ENCODE results near the gene ZNF71.

The ZNF71 gene

DNA sequence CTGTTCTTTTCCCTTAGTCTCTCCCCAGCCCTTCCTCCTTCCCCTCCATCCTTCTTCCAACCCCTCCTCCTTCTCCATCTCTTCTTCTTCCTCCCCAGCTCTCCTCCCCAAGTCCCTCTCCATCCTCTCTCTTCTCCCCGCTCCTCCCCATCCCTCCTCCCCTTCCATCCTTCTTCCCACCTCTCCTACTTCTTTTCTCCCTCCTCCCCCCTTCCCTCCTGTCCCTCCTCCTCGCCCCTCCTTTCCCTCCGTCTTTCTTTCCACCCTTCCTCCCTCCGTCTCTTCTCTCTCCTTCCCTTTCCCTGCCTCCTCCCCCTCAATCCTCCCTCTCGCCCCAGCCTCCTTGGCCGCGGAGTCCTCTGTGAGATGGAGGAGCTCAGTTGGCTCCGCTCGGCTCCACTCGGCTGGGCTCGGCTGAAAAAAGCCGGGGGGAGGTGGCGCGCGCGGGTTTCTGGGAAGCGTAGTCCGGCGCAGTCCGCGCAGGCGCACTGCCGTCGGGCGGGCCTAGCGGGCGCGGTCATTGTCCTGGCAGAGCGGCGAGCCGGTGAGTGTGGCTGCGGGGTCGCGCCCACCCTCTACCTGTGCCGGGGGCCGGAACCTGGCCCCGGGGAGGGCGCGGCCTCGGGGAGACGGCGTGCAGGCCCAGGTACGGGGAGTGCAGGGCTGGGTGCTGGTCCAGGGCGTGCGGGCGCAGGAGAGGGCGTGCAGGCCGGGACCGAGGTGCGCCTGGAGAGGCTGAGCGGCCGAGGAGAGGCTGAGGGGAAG is at the start of gene ZNF71:
Gene ZNF71 (plus strand): TSS at position 520 of the 765 bp plus-strand sequence. CDS start 6,257 bp downstream, outside the sequence.
- peak; percentile 73 for DNase-seq

DNA sequence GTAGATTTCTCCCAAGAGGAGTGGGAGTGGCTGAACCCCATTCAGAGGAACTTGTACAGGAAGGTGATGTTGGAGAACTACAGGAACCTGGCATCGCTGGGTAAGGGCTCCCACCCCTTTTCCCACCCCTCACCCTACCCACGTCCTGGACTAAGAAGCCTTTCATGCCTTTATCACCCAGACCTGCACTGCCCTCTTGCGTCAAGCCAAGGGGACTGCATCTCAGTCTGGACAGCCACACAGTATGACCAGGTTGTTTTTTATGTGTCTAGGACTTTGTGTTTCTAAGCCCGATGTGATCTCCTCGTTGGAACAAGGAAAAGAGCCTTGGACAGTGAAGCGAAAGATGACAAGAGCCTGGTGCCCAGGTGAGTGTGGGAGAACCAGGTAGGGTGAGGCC is 47.6 kb upstream of the ZNF71 start:
- DNase-seq, result no peak

DNA sequence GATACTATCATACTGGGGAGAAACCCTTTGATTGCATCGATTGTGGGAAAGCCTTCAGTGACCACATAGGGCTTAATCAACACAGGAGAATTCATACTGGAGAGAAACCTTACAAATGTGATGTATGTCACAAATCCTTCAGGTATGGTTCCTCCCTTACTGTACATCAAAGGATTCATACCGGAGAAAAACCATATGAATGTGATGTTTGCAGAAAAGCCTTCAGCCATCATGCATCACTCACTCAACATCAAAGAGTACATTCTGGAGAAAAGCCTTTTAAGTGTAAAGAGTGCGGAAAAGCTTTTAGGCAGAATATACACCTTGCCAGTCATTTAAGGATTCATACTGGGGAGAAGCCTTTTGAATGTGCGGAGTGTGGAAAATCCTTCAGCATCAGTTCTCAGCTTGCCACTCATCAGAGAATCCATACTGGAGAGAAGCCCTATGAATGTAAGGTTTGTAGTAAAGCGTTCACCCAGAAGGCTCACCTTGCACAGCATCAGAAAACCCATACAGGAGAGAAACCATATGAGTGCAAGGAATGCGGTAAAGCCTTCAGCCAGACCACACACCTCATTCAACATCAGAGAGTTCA is 40.7 kb upstream of the ZNF71 start:
- no peak for DNase-seq

DNA sequence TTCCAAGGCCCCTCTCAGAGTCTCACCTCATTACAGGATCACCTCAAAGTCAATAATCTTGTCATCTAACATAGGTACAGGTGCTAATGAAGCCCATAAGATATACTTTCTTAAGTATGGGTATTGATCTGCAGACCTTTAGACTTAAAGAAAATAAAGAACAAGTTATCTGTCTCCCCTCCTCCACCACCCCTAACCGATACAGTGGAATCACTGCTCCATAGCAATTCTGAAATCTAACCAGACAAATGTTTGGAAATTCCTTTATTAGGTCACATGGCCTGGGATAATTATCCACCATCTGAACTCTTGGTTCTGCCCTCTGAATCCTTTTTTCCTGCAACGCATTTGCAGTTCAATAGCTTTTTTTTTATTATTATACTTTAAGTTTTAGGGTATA is 32.3 kb upstream of the ZNF71 start:
- DNase-seq, result no peak

DNA sequence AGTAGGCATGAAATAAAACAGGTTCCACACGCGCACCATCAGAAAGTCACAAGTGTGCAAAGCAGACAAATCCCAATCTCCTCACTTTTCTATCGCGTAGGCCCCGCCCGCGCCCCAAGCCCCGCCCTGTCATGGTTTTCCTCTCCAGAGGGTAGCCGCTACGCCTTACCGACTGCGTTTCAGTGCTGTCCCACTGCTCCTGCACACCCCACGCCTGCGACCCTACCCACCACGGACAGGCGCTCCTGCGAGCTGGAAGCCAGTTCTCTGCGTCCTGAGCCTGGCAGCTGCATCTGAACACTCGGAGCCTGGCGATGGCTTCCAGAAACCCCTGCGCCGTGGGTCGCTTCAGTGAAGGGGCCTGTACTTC is 28.2 kb upstream of the ZNF71 start:
- no peak for DNase-seq

DNA sequence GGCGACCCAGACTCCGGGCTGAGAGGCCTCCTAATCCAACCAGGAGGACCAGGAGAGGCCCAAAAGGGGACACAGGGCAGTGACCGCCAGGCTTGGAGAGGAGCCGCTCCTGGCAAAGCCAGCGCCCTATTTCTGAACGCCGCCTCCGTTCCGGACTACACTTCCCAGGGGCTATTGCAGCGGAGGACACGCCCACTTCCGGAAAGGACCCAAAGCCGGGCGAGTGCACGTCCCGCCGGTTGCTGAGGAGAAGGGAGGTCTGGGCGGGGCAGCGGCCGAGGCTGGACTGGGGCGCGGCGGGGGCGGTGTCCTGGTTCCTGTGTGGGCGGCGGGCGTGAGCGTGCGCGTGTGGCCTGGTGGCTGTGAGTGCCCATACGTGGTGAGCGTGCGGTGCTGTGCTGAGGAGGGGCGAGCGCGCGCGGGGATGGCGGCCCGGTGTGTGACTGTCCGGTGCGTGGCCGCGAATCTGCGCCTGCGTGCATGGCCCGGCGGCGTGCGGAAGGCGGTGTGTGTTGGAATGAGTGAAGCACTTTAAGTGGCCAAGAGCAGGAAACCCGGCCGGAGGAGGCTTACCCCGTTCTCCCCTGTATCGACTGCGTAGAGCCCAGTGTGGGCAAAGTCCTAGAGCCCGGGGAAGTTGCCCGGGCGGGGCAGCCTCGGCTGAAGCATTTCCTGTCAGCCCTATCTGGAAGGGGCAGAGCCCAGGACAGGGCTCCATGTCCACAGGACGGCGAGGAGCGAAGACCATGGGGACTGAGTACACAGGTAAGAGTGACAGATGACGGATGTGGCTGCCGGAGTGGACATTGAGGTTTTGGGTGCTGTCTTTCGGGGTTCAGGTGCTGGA is 27.6 kb upstream of the ZNF71 start, which contains the start of gene ZNF470:
Gene ZNF470 (plus strand): TSS at position 195 of the 847 bp plus-strand sequence. CDS start 2,844 bp downstream, outside the sequence.
- peak; percentile 51 for DNase-seq

DNA sequence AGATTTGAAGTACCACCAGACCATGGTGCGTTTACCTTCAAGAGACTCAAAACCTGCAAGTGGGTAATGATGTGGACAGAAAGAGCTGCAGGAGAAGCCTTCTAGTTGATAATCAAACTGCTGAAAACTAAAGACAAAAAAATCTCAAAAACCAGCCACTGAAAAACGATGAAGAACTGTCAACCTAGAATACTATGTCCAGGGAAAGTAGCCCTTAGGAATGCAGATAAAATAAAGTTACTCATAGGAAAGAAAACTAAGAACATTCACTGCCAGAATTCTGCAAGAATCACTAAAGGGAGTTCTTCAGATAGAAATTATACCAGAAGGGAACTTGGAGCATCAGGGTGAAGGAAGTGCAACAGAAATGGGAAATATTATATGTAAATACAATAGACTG is 22.5 kb upstream of the ZNF71 start:
- no peak for DNase-seq

DNA sequence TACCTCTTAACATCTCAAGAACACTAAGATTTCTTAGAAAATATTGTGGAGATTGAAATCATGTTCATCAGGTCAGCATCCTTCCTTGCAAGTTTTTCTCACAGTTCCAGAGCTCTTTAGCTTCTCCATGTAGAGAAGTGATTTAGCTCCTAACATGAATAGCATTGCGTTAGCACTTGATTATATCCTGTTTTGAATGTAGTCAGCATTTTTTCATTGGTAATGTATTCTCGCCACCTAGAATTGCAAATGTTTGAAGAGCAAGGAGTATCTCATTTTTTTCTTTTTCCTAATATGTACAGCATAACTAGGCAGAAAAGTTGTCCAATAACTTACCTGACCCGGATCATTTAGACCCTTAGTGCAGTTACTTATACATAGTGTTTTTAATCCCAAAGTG is 21.2 kb upstream of the ZNF71 start:
- no peak for DNase-seq

DNA sequence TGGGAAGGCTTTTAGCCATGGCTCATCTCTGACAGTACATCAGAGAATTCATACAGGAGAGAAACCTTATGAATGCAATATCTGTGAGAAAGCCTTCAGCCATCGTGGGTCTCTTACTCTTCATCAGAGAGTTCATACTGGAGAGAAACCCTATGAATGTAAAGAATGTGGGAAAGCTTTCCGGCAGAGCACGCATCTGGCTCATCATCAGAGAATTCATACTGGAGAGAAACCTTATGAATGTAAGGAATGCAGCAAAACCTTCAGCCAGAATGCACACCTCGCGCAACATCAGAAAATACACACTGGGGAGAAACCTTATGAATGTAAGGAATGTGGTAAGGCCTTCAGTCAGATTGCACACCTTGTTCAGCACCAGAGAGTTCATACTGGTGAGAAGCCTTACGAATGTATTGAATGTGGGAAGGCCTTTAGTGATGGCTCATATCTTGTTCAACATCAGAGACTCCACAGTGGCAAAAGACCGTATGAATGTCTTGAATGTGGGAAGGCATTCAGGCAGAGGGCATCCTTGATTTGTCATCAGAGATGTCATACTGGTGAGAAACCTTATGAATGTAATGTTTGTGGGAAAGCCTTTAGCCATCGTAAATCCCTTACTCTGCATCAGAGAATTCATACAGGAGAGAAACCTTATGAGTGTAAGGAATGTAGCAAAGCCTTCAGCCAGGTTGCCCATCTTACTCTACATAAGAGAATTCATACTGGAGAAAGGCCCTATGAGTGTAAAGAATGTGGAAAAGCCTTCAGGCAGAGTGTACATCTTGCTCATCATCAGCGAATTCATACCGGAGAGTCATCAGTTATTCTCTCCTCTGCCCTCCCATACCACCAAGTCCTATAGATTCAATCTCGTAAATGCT is 17.1 kb upstream of the ZNF71 start:
- DNase-seq, result no peak

DNA sequence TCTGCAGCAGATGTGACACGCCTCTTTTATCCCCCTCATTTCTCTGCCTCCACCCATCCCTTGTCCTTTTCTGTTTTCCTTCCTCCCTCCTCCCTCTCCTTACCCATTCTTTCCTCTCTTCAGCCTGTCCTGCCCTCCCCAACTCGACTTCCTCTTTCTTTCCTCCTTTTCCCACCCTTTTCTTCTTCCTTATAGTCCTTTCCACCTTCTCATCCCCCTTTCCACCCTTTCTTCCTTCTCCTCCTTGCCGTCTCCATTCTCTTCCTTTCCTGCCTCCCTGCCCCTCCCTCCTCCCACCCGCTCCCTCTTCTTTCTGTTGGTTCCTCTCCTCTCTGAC is 688 bp upstream of the ZNF71 start:
- no peak for DNase-seq

DNA sequence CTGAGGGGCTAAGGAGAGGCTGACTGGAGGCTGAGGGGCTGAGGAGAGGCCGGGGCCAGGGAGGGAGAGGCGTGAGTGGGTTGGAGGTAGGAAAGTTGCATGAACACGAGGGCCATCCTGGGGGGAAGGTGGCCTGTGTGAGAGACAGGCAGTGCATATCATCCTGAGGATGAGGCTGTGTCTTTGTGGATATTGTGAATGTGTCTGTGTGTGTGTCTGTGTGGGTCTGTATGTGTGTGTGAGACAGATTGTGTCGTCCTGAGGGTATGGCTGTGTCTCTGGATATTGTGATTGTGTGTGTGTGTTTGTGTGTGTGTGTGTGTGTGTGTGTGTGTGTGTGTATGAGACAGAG is 422 bp downstream of the ZNF71 start:
- DNase-seq, result no peak

DNA sequence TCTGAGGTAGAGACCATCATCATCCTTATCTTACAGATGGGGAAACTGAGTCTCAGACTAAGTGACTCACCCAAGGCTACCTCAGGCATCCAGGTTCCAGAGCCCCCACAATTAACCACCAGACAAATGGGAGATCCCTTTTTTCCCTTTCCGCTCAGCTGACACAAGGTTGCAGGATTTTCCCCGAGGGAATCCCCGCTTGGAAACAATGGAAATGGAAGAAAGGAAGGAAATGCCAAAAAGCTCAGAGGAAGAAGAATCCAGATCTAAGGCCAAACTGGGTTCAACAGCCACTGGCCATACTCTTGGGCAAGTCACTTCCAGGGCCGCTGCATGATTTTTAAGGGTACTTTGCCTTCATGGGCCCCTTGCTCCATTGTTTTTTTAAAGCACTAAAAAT is 1.6 kb downstream of the ZNF71 start:
- no peak for DNase-seq

DNA sequence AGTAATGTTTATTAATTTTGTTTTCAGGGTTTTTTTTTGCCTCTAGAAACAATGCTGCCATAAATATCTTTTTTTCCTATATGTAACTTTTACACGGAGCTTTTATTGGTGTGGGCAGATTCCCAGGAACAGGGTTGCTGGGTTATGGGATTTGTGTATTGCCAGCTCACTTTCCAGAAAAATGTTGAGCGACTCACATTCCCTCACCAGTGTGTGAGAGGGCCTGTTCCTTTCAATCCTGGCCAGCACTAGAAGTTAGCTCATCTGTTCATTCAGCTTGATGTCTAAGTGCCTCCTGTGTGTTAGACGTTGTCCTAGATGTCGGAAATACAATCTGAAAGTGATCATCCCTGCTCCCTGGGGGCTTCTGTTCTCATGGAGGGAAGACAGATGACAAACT is 2.6 kb downstream of the ZNF71 start:
- DNase-seq, result no peak

DNA sequence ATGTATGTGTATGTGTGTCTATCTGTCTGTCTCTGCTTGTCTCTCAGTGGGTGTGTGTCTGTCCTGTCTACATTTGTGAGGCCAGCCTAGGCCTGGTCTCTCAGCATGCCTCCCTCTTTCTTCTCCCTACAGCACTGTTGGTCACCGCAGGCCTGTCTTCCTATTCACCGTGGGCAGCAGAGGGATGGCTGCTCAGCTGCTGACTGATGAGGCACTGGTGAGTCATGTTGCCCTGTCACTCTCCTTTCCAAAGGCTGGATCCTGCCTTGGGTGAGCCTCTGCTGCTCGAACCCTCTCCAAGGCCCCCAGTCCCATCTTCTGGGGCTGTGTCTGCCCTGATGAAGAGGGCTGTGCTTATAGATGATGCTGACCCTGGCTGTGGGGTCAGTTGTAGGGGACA is 6.3 kb downstream of the ZNF71 start:
- DNase-seq, result no peak

DNA sequence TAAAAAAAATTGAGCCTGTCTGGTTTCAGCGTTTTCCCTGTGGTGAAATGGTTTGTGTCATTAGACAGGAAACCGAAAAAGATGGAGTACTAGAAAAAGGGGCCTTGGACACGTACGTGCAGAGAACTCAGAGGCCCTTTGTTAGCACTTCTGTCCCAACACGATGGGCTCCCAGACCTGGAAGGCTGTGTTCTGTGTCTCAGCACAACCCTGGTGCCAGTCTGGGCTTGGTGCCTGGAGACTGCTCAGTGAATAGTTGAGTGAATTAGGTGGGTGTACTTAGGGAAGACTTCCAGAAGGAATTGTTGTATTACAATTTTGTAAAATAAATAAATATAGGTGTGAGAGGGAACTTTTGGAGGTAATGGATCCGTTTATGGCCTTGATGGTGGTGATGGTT is 8.7 kb downstream of the ZNF71 start:
- DNase-seq, result no peak

DNA sequence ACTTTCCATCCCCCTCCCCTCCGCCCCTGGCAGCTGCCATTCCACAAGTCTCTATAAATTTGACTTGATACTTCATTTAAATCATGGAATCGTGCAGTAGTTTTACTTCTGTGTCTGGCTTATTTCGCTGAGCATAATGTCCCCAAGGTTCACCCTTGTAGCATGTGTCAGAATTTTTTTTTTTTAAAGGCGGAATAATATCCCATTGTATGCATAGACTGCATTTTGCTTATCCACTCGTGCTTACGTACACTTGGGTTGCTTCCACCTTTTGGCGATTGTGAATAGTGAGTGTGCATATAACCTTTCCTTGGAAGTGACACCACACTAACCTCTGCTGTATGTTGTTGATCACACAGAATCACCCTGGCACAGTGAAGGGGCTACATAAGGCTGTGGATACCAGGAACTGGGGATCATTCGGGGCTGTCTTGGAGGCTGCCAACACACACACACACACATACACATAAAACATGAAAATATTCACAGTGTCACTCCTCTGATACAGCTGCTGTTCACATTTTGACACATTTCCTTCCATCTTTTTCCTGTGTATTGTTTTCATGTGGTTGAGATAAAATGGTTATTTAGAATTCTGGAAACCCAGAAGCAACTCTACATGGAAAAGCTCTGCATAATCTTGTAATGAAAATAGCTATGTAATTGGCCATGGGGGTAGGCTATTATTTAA is 13.3 kb downstream of the ZNF71 start:
- DNase-seq, result no peak

DNA sequence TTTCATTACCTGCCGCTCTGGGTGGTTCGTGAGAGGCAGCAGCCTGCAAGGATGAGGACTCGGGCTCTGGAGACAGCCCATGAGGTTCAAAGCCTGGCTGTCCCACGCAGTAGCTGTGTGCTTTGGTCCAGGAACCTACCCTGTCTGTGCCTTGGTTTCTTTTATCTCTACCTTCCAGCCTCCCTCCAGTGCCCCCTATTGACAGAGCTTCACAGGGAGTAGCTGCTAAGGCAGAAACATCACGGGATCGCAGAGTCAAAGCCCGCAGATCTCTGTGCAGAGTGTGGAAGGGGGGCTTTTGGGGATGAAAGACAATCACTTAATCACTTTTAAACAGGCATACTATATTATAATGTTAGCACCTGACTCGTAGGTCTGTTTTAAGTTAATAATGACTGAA is 16.2 kb downstream of the ZNF71 start:
- no peak for DNase-seq

DNA sequence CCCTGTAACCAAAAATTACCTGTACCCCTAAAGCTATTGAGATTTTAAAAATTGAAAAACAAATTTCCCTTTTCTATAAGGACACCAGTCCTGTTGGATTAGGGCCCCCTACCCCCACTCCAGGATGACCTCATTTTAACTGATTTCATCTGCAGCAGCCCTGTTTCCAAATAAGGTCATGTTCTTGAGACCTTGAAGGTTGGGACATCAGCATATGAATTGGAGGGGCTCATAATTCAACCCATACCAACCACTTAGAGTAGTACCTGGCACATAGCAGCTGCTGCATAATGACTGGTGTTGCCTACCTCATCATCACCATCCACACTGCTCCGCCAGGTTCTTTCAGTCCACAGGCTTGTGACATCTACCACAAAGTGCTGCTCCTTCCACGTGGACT is 17.6 kb downstream of the ZNF71 start:
- DNase-seq, result no peak

DNA sequence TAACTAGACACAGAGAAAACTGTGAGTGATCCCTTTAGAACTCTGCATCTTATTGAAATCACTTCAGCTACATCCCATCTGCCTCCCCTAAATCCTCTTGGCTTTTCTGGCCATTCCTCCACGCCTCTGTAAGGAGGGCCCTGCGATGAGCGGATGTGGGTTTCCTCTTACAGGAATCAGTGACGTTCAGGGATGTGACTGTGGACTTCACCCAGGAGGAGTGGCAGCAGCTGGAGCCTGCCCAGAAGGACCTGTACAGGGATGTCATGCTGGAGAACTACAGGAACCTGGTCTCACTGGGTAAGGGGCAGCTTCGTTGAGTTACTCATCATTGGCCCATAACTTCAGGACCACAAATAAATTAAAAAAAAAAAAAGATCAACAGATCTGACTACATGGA is 18.5 kb downstream of the ZNF71 start:
- DNase-seq, result no peak

DNA sequence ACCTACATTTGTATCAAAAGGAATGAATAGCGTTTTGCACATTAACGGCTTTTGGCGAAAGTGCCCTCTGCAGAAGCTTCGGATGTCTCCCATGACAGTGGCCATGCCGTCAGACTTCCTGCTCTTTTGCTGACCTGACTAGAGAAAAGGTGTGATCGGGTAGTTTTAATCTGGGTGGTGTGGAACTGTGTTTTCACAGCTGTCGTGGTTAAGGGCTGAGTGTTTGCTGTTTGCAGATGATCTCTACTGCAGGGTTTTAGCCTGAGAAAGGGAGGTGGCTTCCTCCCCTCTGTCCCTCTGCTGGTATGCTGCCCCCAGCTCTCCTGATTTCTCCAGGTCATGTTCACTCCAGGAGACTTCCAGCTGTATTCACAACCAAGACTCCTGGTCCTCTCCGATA is 22.4 kb downstream of the ZNF71 start:
- no peak for DNase-seq

DNA sequence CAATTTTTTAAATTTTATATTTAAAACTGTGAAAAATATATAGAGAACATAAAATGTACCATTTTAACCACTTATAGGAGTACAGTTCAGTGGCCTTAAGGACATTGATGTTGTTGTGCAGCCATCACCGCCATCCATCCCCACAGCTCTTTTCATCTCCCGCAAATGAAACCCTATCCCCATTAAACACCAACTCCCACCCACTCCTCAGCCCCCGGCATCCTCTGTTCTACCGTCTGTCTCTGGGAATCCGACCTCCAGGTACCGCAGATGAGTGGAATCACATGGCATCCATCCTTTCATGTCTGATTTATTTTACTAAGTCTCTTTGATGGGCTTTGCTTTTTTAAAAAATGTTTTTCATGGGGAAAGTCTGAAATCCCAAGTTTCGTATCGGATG is 24.0 kb downstream of the ZNF71 start:
- no peak for DNase-seq

DNA sequence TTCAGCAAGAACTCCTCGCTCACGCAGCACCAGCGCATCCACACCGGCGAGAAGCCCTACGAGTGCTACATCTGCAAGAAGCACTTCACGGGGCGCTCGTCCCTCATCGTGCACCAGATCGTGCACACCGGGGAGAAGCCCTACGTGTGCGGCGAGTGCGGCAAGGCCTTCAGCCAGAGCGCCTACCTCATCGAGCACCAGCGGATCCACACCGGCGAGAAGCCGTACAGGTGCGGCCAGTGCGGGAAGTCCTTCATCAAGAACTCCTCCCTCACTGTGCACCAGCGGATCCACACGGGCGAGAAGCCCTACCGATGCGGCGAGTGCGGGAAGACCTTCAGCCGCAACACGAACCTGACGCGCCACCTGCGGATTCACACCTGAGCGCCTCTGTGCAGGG is 27.3 kb downstream of the ZNF71 start:
- no peak for DNase-seq

DNA sequence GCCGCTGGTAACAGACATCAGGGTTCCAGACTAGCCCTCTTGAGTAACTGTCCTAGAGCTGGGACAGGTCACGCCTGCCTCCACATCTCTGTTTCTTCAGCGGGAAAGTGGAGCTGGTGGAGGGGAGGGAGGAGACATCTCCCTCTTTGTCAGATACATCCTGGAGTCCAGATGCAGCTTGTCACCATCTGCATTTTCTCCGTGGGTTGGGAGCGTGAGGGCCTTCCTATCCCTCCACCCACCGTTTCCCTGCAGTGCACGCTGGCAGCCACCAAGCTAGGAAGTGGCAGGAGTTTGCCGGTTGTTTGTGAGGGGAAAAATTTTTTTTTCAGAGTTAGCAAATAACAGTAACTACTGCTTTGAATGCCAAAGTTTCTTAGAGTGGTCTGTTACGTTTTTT is 27.9 kb downstream of the ZNF71 start:
- no peak for DNase-seq

Measured in COR-L47 (cell line).